WI38 (cell line): Measurements from ENCODE around the gene SKAP1.

Source experiments
- H3K4me3 ChIP-seq: 2 replicates; pipeline ENCODE4 v1.5.1; 2011; ENCODE audit warnings: low read depth, mild to moderate bottlenecking, control low read depth, low read length
- TF ChIP-seq, protein P1 (sequence below): IDR thresholded peaks from 2 replicates; pipeline ENCODE4 v1.5.1; 2012; ENCODE audit warnings: low read depth, mild to moderate bottlenecking, control low read depth, low read length

Gene SKAP1

DNA sequence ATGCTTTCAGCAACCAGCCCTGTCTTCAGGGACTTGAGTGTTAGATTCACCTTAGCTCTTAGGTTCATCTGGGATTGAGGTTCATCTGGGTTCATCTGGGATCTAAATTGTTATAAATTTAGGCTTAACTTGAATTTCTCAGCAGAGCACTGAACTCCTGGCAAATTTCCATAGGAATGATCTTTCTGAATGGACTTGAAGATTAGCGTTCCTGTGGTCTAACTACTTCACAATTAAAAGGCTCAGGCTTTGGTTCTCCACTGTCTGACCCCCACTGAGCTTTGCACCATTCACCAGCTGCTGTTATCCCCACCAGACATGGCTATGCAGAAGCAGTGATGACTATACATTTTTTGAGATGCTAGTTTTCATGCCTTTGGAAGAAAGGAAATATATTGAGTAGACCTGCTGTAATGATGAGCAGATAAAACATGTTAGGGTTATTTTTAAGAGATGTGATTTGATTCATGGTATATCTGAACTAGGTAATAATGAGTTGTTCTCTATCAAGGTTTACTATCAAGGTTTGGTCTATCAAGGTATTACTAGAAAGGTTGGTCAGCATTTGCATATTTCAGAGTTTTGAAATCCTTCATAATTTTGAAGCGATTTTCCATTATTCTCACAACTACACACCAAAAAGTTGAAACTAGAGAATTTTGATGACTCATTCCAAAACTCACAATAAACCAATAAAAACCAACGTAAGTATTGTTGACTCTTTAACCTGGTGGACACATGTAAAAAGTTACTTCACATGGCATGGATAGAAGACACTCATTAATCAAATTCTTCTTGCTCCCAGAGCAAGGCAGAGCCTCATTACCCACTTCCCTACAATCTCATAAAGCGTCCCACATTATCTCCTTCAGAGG, 250.7 kb downstream of the SKAP1 start:
- no peak overlapping the region for H3K4me3 ChIP-seq
- TF ChIP-seq, protein P1, sequence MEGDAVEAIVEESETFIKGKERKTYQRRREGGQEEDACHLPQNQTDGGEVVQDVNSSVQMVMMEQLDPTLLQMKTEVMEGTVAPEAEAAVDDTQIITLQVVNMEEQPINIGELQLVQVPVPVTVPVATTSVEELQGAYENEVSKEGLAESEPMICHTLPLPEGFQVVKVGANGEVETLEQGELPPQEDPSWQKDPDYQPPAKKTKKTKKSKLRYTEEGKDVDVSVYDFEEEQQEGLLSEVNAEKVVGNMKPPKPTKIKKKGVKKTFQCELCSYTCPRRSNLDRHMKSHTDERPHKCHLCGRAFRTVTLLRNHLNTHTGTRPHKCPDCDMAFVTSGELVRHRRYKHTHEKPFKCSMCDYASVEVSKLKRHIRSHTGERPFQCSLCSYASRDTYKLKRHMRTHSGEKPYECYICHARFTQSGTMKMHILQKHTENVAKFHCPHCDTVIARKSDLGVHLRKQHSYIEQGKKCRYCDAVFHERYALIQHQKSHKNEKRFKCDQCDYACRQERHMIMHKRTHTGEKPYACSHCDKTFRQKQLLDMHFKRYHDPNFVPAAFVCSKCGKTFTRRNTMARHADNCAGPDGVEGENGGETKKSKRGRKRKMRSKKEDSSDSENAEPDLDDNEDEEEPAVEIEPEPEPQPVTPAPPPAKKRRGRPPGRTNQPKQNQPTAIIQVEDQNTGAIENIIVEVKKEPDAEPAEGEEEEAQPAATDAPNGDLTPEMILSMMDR = no peak

DNA sequence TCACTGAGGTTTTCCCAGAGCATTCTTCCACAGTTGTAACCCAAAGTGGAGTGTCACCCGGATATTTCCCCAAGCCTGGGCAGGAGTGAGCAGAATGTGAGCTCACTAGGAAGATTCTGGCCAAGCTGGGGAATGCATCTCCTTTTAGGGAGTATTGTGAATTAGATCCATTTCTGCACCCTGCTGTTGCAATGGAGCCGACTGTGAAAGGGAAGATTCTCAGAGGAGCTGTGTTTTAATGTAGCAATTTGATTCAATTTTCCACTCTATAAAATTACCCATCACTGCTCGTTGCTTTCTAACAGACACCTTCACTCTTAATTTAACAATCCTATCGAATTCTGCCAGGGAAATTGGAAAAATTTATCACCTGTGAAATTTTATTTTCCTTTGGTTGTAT, 251.7 kb downstream of the SKAP1 start:
- TF ChIP-seq, protein P1 = no peak
- H3K4me3 ChIP-seq = no peak overlapping the region

GRCh38 chr17:48177816-48178215, 252.2 kb downstream of the SKAP1 start:
- TF ChIP-seq, protein P1 = no peak
- H3K4me3 ChIP-seq = no peak overlapping the region

DNA sequence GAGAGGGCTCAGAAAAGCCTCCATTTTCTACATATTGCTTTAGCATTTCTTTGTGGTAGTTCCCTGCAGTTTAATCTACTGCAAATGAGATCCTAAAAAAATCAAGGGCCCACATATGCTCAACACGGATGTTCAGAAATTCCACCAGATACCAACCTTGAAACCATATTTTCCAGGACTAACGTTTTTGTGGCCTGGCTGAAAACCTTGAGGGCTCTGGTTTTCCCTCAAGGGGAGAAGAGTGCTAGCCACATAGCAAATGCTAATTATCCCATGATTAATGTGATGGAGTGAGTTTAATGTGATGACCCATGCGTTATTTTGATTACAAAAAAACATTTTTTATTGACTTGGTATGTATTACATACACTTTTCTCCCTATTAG, 253.6 kb downstream of the SKAP1 start:
- no peak overlapping the region for H3K4me3 ChIP-seq
- TF ChIP-seq, protein P1 = no peak

- TF ChIP-seq, protein P1 = no peak
- no peak overlapping the region for H3K4me3 ChIP-seq
Observed at GRCh38 chr17:48175692-48176470, 254.1 kb downstream of the SKAP1 start.

- TF ChIP-seq, protein P1 = no peak
- no peak overlapping the region for H3K4me3 ChIP-seq
Observed at GRCh38 chr17:48174833-48175523, 255.0 kb downstream of the SKAP1 start.
